ENCODE measurements around the gene RBBP9.
"Not testable (repeated sequence)": the region's sequence is repeated elsewhere in the genome, so short reads cannot be mapped to it uniquely, and the experiment has no call there.

The RBBP9 gene

GRCh38 chr20:18524646-18525045 is 27.6 kb upstream of the RBBP9 start:
- DNase-seq (ENCODE audit: extremely low spot score), result no peak
- POLR2A ChIA-PET, result no interaction called here
- CTCF ChIA-PET, result interaction anchor here (0.6 to 1.0 kb wide), 2 partner anchors 14 to 17 kb away, joined by 3 read pairs; partner anchors contain the start of gene SEC23B
- TF ChIP-seq CTCF (IDR thresholded peaks at IDR 0.05; ENCODE audit: control extremely low read depth, extremely low read depth, low read depth, missing control alignments), result no peak

GRCh38 chr20:18523066-18523465 is 26.0 kb upstream of the RBBP9 start:
- no peak for TF ChIP-seq CTCF (IDR thresholded peaks at IDR 0.05; ENCODE audit: control extremely low read depth, extremely low read depth, low read depth, missing control alignments)
- ChIA-PET CTCF (no interaction called here), POLR2A (no interaction called here)
- DNase-seq (ENCODE audit: extremely low spot score), result no peak

GRCh38 chr20:18522066-18522465 is 25.0 kb upstream of the RBBP9 start:
- DNase-seq (ENCODE audit: extremely low spot score); POLR2A ChIA-PET; CTCF ChIA-PET: not testable (repeated sequence)

- ChIA-PET CTCF (interaction anchor here (1.1 to 2.4 kb wide), 3 partner anchors 10 to 28 kb away, joined by 3 to 7 read pairs (median 6); no protein-coding TSS in a partner anchor), POLR2A (interaction anchor here (1.3 kb wide), 1 partner anchor 9 kb away, joined by 7 read pairs; the partner anchor contains the start of gene SEC23B)
- no peak for DNase-seq (ENCODE audit: extremely low spot score)
- no peak for TF ChIP-seq CTCF (IDR thresholded peaks at IDR 0.05; ENCODE audit: control extremely low read depth, extremely low read depth, low read depth, missing control alignments)
Observed at GRCh38 chr20:18515973-18516372, 18.9 kb upstream of the RBBP9 start.

- ChIA-PET POLR2A (no interaction called here), CTCF (interaction anchor here (1.2 to 2.4 kb wide), 5 partner anchors 9 to 50 kb away, joined by 3 to 7 read pairs (median 5); partner anchors contain the start of genes DZANK1 and POLR3F)
- no peak for DNase-seq (ENCODE audit: extremely low spot score)
- no peak for TF ChIP-seq CTCF (IDR thresholded peaks at IDR 0.05; ENCODE audit: control extremely low read depth, extremely low read depth, low read depth, missing control alignments)
Observed at GRCh38 chr20:18514127-18514526, 17.1 kb upstream of the RBBP9 start.

- no peak for DNase-seq (ENCODE audit: extremely low spot score)
- CTCF ChIA-PET, result no interaction called here
- POLR2A ChIA-PET, result interaction anchor here (0.7 kb wide), 1 partner anchor 47 kb away, joined by 3 read pairs; no protein-coding TSS in a partner anchor
- no peak for TF ChIP-seq CTCF (IDR thresholded peaks at IDR 0.05; ENCODE audit: control extremely low read depth, extremely low read depth, low read depth, missing control alignments)
Observed at GRCh38 chr20:18513208-18513607, 16.2 kb upstream of the RBBP9 start.

GRCh38 chr20:18511571-18511970 is 14.5 kb upstream of the RBBP9 start:
- POLR2A ChIA-PET, result no interaction called here
- CTCF ChIA-PET, result no interaction called here
- TF ChIP-seq CTCF (IDR thresholded peaks at IDR 0.05; ENCODE audit: control extremely low read depth, extremely low read depth, low read depth, missing control alignments), result no peak
- no peak for DNase-seq (ENCODE audit: extremely low spot score)
